Measurements from ENCODE around the gene PCDHGC3.

The PCDHGC3 gene

GRCh38 chr5:141506381-141507155 is 30.8 kb downstream of the PCDHGC3 start:
- H3K4me3 ChIP-seq (ENCODE audit: low read length): no peak overlapping the region
- H3K9me3 ChIP-seq (ENCODE audit: low read length): peaks cover 3% of the 10 kb centered on the region
- no peak overlapping the region for H2AFZ ChIP-seq (ENCODE audit: low read depth, low read length)
- peaks cover 34% of the 10 kb centered on the region for H3K4me1 ChIP-seq (ENCODE audit: insufficient read depth, low read length)
- H3K36me3 ChIP-seq (ENCODE audit: insufficient read depth, low read length): peaks cover 16% of the 10 kb centered on the region
- no peaks in the 10 kb centered on the region for H3K27me3 ChIP-seq (ENCODE audit: insufficient read depth, low read length)

- peaks cover 31% of the 10 kb centered on the region for H3K4me1 ChIP-seq (ENCODE audit: insufficient read depth, low read length)
- H3K36me3 ChIP-seq (ENCODE audit: insufficient read depth, low read length): peaks cover 20% of the 10 kb centered on the region
- H3K27me3 ChIP-seq (ENCODE audit: insufficient read depth, low read length): no peaks in the 10 kb centered on the region
- H3K9me3 ChIP-seq (ENCODE audit: low read length): peaks cover 3% of the 10 kb centered on the region
- H3K4me3 ChIP-seq (ENCODE audit: low read length): no peak overlapping the region
- no peak overlapping the region for H2AFZ ChIP-seq (ENCODE audit: low read depth, low read length)
Observed at GRCh38 chr5:141507387-141508091, 31.8 kb downstream of the PCDHGC3 start.

- Histone ChIP-seq H3K4me3 (ENCODE audit: low read length) (peak overlapping the region; percentile 32), H3K4me1 (ENCODE audit: insufficient read depth, low read length) (peaks cover 37% of the 10 kb centered on the region), H2AFZ (ENCODE audit: low read depth, low read length) (peak overlapping the region; percentile 40), H3K27me3 (ENCODE audit: insufficient read depth, low read length) (no peaks in the 10 kb centered on the region), H3K36me3 (ENCODE audit: insufficient read depth, low read length) (peaks cover 20% of the 10 kb centered on the region), H3K9me3 (ENCODE audit: low read length) (peaks cover 3% of the 10 kb centered on the region)
Observed at GRCh38 chr5:141508440-141508797, 32.7 kb downstream of the PCDHGC3 start.

- no peaks in the 10 kb centered on the region for H3K27me3 ChIP-seq (ENCODE audit: insufficient read depth, low read length)
- H3K4me3 ChIP-seq (ENCODE audit: low read length): peak overlapping the region; percentile 33
- peaks cover 3% of the 10 kb centered on the region for H3K9me3 ChIP-seq (ENCODE audit: low read length)
- peak overlapping the region; percentile 40 for H2AFZ ChIP-seq (ENCODE audit: low read depth, low read length)
- peaks cover 43% of the 10 kb centered on the region for H3K4me1 ChIP-seq (ENCODE audit: insufficient read depth, low read length)
- peaks cover 20% of the 10 kb centered on the region for H3K36me3 ChIP-seq (ENCODE audit: insufficient read depth, low read length)
Observed at GRCh38 chr5:141508798-141509611, 33.2 kb downstream of the PCDHGC3 start.

- Histone ChIP-seq H3K4me1 (ENCODE audit: insufficient read depth, low read length) (peaks cover 55% of the 10 kb centered on the region), H3K9me3 (ENCODE audit: low read length) (peaks cover 3% of the 10 kb centered on the region), H3K27me3 (ENCODE audit: insufficient read depth, low read length) (no peaks in the 10 kb centered on the region), H3K36me3 (ENCODE audit: insufficient read depth, low read length) (peaks cover 20% of the 10 kb centered on the region), H3K4me3 (ENCODE audit: low read length) (no peak overlapping the region), H2AFZ (ENCODE audit: low read depth, low read length) (no peak overlapping the region)
Observed at GRCh38 chr5:141510160-141510559, 34.4 kb downstream of the PCDHGC3 start.

- Histone ChIP-seq H3K4me3 (ENCODE audit: low read length) (no peak overlapping the region), H3K4me1 (ENCODE audit: insufficient read depth, low read length) (peaks cover 59% of the 10 kb centered on the region), H3K9me3 (ENCODE audit: low read length) (peaks cover 3% of the 10 kb centered on the region), H2AFZ (ENCODE audit: low read depth, low read length) (no peak overlapping the region), H3K27me3 (ENCODE audit: insufficient read depth, low read length) (no peaks in the 10 kb centered on the region), H3K36me3 (ENCODE audit: insufficient read depth, low read length) (peaks cover 18% of the 10 kb centered on the region)
Observed at GRCh38 chr5:141510850-141511601, 35.3 kb downstream of the PCDHGC3 start.

- peaks cover 3% of the 10 kb centered on the region for H3K9me3 ChIP-seq (ENCODE audit: low read length)
- H3K36me3 ChIP-seq (ENCODE audit: insufficient read depth, low read length): peaks cover 23% of the 10 kb centered on the region
- no peak overlapping the region for H3K4me3 ChIP-seq (ENCODE audit: low read length)
- no peaks in the 10 kb centered on the region for H3K27me3 ChIP-seq (ENCODE audit: insufficient read depth, low read length)
- no peak overlapping the region for H2AFZ ChIP-seq (ENCODE audit: low read depth, low read length)
- H3K4me1 ChIP-seq (ENCODE audit: insufficient read depth, low read length): peaks cover 58% of the 10 kb centered on the region
Observed at GRCh38 chr5:141511771-141512325, 36.1 kb downstream of the PCDHGC3 start.

- no peak overlapping the region for H2AFZ ChIP-seq (ENCODE audit: low read depth, low read length)
- H3K27me3 ChIP-seq (ENCODE audit: insufficient read depth, low read length): no peaks in the 10 kb centered on the region
- peaks cover 3% of the 10 kb centered on the region for H3K9me3 ChIP-seq (ENCODE audit: low read length)
- H3K4me1 ChIP-seq (ENCODE audit: insufficient read depth, low read length): peaks cover 53% of the 10 kb centered on the region
- no peak overlapping the region for H3K4me3 ChIP-seq (ENCODE audit: low read length)
- H3K36me3 ChIP-seq (ENCODE audit: insufficient read depth, low read length): peaks cover 25% of the 10 kb centered on the region
Observed at GRCh38 chr5:141512390-141512910, 36.7 kb downstream of the PCDHGC3 start.

- peak overlapping the region; percentile 43 for H3K4me3 ChIP-seq (ENCODE audit: low read length)
- H3K9me3 ChIP-seq (ENCODE audit: low read length): peaks cover 3% of the 10 kb centered on the region
- peak overlapping the region; percentile 4 for H2AFZ ChIP-seq (ENCODE audit: low read depth, low read length)
- no peaks in the 10 kb centered on the region for H3K27me3 ChIP-seq (ENCODE audit: insufficient read depth, low read length)
- peaks cover 47% of the 10 kb centered on the region for H3K4me1 ChIP-seq (ENCODE audit: insufficient read depth, low read length)
- H3K36me3 ChIP-seq (ENCODE audit: insufficient read depth, low read length): peaks cover 29% of the 10 kb centered on the region
Observed at GRCh38 chr5:141512911-141513626, 37.3 kb downstream of the PCDHGC3 start.

- H3K36me3 ChIP-seq (ENCODE audit: insufficient read depth, low read length): peaks cover 31% of the 10 kb centered on the region
- peak overlapping the region; percentile 43 for H3K4me3 ChIP-seq (ENCODE audit: low read length)
- peak overlapping the region; percentile 4 for H2AFZ ChIP-seq (ENCODE audit: low read depth, low read length)
- peaks cover 41% of the 10 kb centered on the region for H3K4me1 ChIP-seq (ENCODE audit: insufficient read depth, low read length)
- peaks cover 3% of the 10 kb centered on the region for H3K9me3 ChIP-seq (ENCODE audit: low read length)
- H3K27me3 ChIP-seq (ENCODE audit: insufficient read depth, low read length): no peaks in the 10 kb centered on the region
Observed at GRCh38 chr5:141513627-141514329, 38.0 kb downstream of the PCDHGC3 start.

- H3K36me3 ChIP-seq (ENCODE audit: insufficient read depth, low read length): peaks cover 37% of the 10 kb centered on the region
- peaks cover 33% of the 10 kb centered on the region for H3K4me1 ChIP-seq (ENCODE audit: insufficient read depth, low read length)
- H3K4me3 ChIP-seq (ENCODE audit: low read length): peak overlapping the region; percentile 43
- peaks cover 3% of the 10 kb centered on the region for H3K9me3 ChIP-seq (ENCODE audit: low read length)
- no peaks in the 10 kb centered on the region for H3K27me3 ChIP-seq (ENCODE audit: insufficient read depth, low read length)
- no peak overlapping the region for H2AFZ ChIP-seq (ENCODE audit: low read depth, low read length)
Observed at GRCh38 chr5:141514330-141515133, 38.8 kb downstream of the PCDHGC3 start.
